Mucosa of descending colon (tissue), 3 donors: ENCODE data around the gene TTLL4. TPM values are rescaled to one million over a fixed set of nuclear protein-coding genes. Genes with fewer than 3 reads are reported as not detected.

Experiments
- ATAC-seq: fragments of 200-7000 bp; cut with Tn5 transposase; one replicate; pipeline ENCODE4 v1.9.1; 2020; ENCODE audit warnings: mild to moderate bottlenecking, moderate library complexity
- DNase-seq, 3 donors: peaks; one replicate each; pipeline ENCODE4 v3.0.0-alpha.2; 2020
- H3K36me3 ChIP-seq: fragments of 200-600 bp; one replicate; pipeline ENCODE4 v1.8.0; 2021; ENCODE audit warnings: low read depth, mild to moderate bottlenecking
- H3K4me1 ChIP-seq: fragments of 200-600 bp; one replicate; pipeline ENCODE4 v1.8.0; 2021; ENCODE audit warnings: low read depth, mild to moderate bottlenecking
- H3K4me3 ChIP-seq: fragments of 200-600 bp; one replicate; pipeline ENCODE4 v1.8.0; 2021; ENCODE audit warnings: mild to moderate bottlenecking
- H3K9me3 ChIP-seq: fragments of 200-600 bp; one replicate; pipeline ENCODE4 v1.8.0; 2021; ENCODE audit warnings: mild to moderate bottlenecking
- intact Hi-C, 2 donors: fragments of 100-400 bp; cut with DNase I in 1 of 2; cut with micrococcal nuclease in 1 of 2; formaldehyde crosslinking; loops; one replicate each; pipeline versions ENCODE4 v1.11.0 to v1.11.1; 2022; cut with DNase I, micrococcal nuclease
- total RNA-seq, 3 donors: library from RNA; stranded (reverse); fragmentation: NEBNext Ultra II Directional in 2 of 3; extraction: Animal tissue kit (Norgen Biotek cat#: 25700) in 2 of 3; gene quantifications; one replicate each; pipeline versions ENCODE4 v1.2.1 to v1.2.4, GENCODE V29; 2021 to 2023
- TF ChIP-seq, protein P1 (sequence below): fragments of 200-600 bp; IDR thresholded peaks from one replicate; pipeline ENCODE4 v1.8.0; 2022; ENCODE audit warnings: antibody characterized with exemption, mild to moderate bottlenecking
- donor health status: DM: no; HTN: no; CAD: no; lungs with moderate emphysema.
- donor health status: DM: no; HTN: no; CAD: no.
- donor health status: DM: no; HTN: yes; CAD: no.

The TTLL4 gene
- total RNA-seq, 3 donors from 2014 or later, result 21.0 to 30.1 (median 23.8) TPM

DNA sequence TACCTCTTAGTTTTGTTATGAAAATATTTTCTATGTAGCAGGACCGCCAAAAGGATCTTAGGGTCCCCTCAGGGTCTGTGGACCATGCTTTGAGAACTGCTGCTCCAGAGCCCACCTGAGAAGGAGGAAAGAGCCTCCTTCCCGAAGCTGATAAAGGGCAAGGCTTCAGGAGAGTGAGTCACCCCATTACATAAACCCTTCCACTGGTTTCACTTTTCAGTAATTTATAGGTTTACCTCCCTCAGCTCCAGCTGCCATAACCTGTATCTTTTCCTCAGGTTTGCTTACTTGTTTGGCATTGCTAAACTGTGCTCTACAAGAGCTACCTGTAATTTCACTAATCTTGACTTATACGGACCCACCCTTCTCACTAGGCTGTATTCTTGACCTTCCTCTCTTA lies 6.6 kb downstream of the TTLL4 start:
- Histone ChIP-seq H3K4me1 (no peaks in the 10 kb centered on the region), H3K36me3 (no peaks in the 10 kb centered on the region), H3K4me3 (no peak overlapping the region), H3K9me3 (no peaks in the 10 kb centered on the region)
- ATAC-seq, result peak; percentile 97
- intact Hi-C loops, result no loop called here
- TF ChIP-seq, protein P1, sequence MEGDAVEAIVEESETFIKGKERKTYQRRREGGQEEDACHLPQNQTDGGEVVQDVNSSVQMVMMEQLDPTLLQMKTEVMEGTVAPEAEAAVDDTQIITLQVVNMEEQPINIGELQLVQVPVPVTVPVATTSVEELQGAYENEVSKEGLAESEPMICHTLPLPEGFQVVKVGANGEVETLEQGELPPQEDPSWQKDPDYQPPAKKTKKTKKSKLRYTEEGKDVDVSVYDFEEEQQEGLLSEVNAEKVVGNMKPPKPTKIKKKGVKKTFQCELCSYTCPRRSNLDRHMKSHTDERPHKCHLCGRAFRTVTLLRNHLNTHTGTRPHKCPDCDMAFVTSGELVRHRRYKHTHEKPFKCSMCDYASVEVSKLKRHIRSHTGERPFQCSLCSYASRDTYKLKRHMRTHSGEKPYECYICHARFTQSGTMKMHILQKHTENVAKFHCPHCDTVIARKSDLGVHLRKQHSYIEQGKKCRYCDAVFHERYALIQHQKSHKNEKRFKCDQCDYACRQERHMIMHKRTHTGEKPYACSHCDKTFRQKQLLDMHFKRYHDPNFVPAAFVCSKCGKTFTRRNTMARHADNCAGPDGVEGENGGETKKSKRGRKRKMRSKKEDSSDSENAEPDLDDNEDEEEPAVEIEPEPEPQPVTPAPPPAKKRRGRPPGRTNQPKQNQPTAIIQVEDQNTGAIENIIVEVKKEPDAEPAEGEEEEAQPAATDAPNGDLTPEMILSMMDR, result no peak
- DNase-seq, result peak in 1 of 3 donors; percentile 14

DNA sequence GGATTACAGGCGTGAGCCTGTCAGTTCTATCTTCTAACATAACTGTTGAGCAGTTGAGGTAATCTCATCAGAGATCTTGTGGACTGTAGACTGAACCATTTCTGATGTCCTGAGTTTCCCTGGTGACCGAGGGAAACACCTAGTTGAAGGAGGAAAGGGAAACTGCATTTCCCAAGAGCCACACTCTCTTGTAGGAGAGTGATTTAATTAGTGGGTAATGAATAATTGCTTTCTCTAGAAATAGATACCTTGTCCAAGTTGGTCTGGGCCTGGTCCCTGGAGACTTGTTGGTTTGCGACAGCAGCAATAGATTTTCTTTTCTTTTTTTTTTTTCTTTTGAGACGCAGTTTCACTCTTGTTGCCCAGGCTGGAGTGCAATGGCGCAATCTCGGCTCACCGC lies 7.4 kb downstream of the TTLL4 start:
- TF ChIP-seq, protein P1, result no peak
- ATAC-seq, result no peak
- no peaks in the 10 kb centered on the region for H3K9me3 ChIP-seq
- H3K4me3 ChIP-seq, result no peak overlapping the region
- H3K36me3 ChIP-seq, result no peaks in the 10 kb centered on the region
- DNase-seq, result no peak
- intact Hi-C loops, result no loop called here
- H3K4me1 ChIP-seq, result no peaks in the 10 kb centered on the region

GRCh38 chr2:218719457-218719856 lies 8.8 kb downstream of the TTLL4 start:
- ATAC-seq (no peak), DNase-seq (no peak)
- TF ChIP-seq, protein P1, result no peak
- intact Hi-C loops, result no loop called here
- H3K36me3 ChIP-seq, result no peaks in the 10 kb centered on the region
- no peak overlapping the region for H3K4me3 ChIP-seq
- H3K4me1 ChIP-seq, result no peaks in the 10 kb centered on the region
- no peaks in the 10 kb centered on the region for H3K9me3 ChIP-seq

DNA sequence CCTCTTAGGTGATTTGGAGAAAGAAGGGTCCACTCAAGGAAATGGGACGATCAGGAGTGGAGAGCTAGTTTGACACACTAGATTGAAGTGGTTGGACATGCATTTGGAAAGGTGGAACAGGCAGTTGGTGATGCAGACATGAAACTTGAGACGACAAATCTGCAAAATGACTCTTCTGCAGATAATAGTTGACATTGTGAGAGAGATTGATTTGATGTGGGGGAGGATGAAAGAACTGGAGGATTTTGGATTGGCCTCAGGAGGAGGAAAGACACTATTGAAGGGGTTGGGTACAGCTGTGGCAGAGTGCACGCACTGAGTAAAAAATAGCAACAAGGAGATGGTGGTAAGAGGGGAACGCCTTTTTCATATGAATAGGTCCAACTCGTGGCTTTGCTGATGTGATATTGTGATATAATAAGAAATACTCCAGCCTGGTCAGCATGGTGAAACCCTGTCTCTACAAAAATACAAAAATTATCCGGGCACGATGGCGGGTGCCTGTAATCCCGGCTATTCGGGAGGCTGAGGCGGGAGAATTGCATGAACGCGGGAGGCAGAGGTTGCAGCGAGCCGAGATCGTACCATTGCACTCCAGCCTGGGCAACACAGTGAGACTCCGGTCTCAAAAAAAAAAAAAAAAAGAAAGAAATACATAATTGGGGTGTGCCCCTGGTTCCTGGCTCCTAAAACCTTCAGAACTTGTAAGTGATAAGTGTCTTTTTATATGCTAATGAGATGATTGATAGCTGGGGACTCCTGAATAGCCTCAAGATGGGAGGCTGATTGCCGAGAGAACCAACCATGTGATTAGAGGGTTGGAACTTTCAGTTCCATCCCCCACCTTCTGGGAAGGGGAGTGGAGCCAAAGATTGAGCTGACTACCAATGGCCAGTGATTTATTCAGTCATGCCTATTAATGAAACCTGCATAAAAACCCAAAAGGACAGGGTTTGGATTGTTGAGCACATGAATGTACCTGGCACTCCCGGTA lies 9.7 kb downstream of the TTLL4 start:
- H3K4me1 ChIP-seq, result no peaks in the 10 kb centered on the region
- ATAC-seq, result no peak
- no peaks in the 10 kb centered on the region for H3K36me3 ChIP-seq
- H3K4me3 ChIP-seq, result no peak overlapping the region
- TF ChIP-seq, protein P1, result no peak
- H3K9me3 ChIP-seq, result peaks cover under 1% of the 10 kb centered on the region
- intact Hi-C loops, result no loop called here
- no peak for DNase-seq

DNA sequence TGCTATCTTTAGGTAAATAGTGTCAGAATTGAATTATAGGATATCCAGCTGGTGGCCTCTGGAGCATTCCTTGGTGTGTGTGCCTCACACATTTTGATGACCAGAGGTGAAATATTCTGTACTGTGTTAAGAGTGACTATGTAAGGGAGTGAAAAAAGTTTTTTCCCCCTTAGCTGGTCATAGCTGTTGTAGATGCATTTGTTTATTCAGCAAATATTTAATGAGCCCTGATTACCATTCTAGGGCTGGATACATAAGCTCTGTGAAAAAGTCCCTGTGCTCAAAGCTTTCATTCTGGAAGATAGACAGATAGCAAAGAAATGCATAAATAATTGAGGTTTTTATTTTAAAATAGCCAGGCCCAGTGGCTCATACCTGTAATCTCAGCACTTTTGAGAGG lies 10.9 kb downstream of the TTLL4 start:
- no peak for DNase-seq
- no peaks in the 10 kb centered on the region for H3K4me1 ChIP-seq
- peaks cover 12% of the 10 kb centered on the region for H3K9me3 ChIP-seq
- intact Hi-C loops, result no loop called here
- H3K4me3 ChIP-seq, result no peak overlapping the region
- H3K36me3 ChIP-seq, result no peaks in the 10 kb centered on the region
- ATAC-seq, result no peak
- TF ChIP-seq, protein P1, result no peak
